ENCODE measurements around the gene KIF26B. TPM values are rescaled to one million over a fixed set of nuclear protein-coding genes. Genes with fewer than 3 reads are reported as not detected.

KIF26B gene
- total and polyA plus RNA-seq, 2 of the 4 experiments (the other 2 are of a cell fraction): 0.53 to 0.54 TPM

GRCh38 chr1:245388687-245389086 lies 233.9 kb downstream of the KIF26B start:
- Histone ChIP-seq H4K91ac (ENCODE audit: insufficient read depth, low read depth, low read length) (no peak overlapping the region), H3K27ac (ENCODE audit: insufficient read depth, low read length) (no peak overlapping the region), H3K36me3 (ENCODE audit: control insufficient read depth, insufficient read depth, low read length) (no peaks in the 10 kb centered on the region), H2BK15ac (ENCODE audit: low read depth, low read length) (no peak overlapping the region), H3K4ac (ENCODE audit: low read depth, low read length) (no peak overlapping the region), H3K79me1 (ENCODE audit: low read depth in 1 of 2, low read length in 2 of 2) (no peaks in the 10 kb centered on the region), H3K56ac (ENCODE audit: extremely low read depth, insufficient read depth, low read length) (no peak overlapping the region), H3K18ac (ENCODE audit: low read depth, low read length) (no peak overlapping the region), H2AK9ac (replicated peaks; ENCODE audit: low read depth, low read length, poor library complexity) (no peak overlapping the region), H3K27me3 (ENCODE audit: control insufficient read depth, insufficient read depth, low read length) (no peaks in the 10 kb centered on the region), H3K4me1 (ENCODE audit: control insufficient read depth, insufficient read depth, low read length) (no peaks in the 10 kb centered on the region), H3K14ac (replicated peaks; ENCODE audit: low read depth, low read length) (no peak overlapping the region), H3K23ac (ENCODE audit: low read depth, low read length) (no peak overlapping the region), H4K8ac (ENCODE audit: low read depth in 2 of 2, low read length in 2 of 2) (no peak overlapping the region), H4K5ac (ENCODE audit: low read depth, low read length) (no peak overlapping the region), H2BK5ac (ENCODE audit: low read depth, low read length, poor library complexity, severe bottlenecking) (no peak overlapping the region), H2AK5ac (ENCODE audit: low read depth, low read length) (no peak overlapping the region), H3K4me2 (ENCODE audit: low read depth, low read length) (no peak overlapping the region), H2BK120ac (ENCODE audit: low read depth, low read length) (no peak overlapping the region), H4K20me1 (ENCODE audit: insufficient read depth, low read length) (no peaks in the 10 kb centered on the region), H3K4me3 (ENCODE audit: insufficient read depth, low read depth, low read length) (no peak overlapping the region), H3K9me3 (ENCODE audit: control insufficient read depth, insufficient read depth, low read length) (no peaks in the 10 kb centered on the region), H3K9ac (ENCODE audit: low read depth, low read length) (no peak overlapping the region), H2AFZ (replicated peaks; ENCODE audit: low read length, poor library complexity) (no peak overlapping the region), H3K9me1 (ENCODE audit: insufficient read depth, low read length) (no peaks in the 10 kb centered on the region), H2BK20ac (ENCODE audit: low read depth, low read length) (no peak overlapping the region)
- in situ Hi-C loops (cut with MboI; ENCODE audit: low sequenced_read_pairs) (no loop called here), dilution Hi-C loops (cut with HindIII; ENCODE audit: low sequenced_read_pairs, unreplicated experiment) (no loop called here), intact Hi-C loops (cut with micrococcal nuclease) (loop anchor here (10.0 kb wide), 1 partner anchor 314 kb away; no protein-coding TSS in a partner anchor)
- ChIA-PET CTCF (interaction anchor here (1.4 kb wide), 1 partner anchor 12 kb away, joined by 3 read pairs; no protein-coding TSS in a partner anchor), POLR2A (ENCODE audit: unreplicated experiment) (no interaction called here)
- DNase-seq (no peak), ATAC-seq (ENCODE audit: low read depth) (no peak)
- WGBS, 2 experiments (ENCODE audit: extremely low coverage in 2 of 2, insufficient read length in 1 of 2): no CpG with 5 or more reads among the region's 3 CpGs
- TF ChIP-seq RFX5 (IDR thresholded peaks at IDR 0.05; ENCODE audit: low read depth, low read length) (no peak), BHLHE40 (IDR thresholded peaks at IDR 0.05; ENCODE audit: low read depth, low read length) (no peak), POLR2A (IDR thresholded peaks at IDR 0.05; ENCODE audit: low read depth, low read length) (no peak)
- no TSS peak for BruUV-seq (replicated peaks)

Data from IMR-90 (cell line).